Osteoblast (primary cell): Measurements from ENCODE around the gene RET. TPM values are rescaled to one million over a fixed set of nuclear protein-coding genes. Genes with fewer than 3 reads are reported as not detected.
A peak's percentile ranks its signal among the peaks of the same experiment; 100 is the strongest.

Experiments used
- DNase-seq: peaks from one replicate; pipeline ENCODE4 v3.0.0; 2011; ENCODE audit warnings: low spot score, mixed read lengths; ENCODE audit not compliant: insufficient read length; ENCODE audit errors: missing footprints
- H2AFZ ChIP-seq: 2 replicates; pipeline ENCODE4 v1.6.0; 2011; ENCODE audit warnings: mild to moderate bottlenecking, low read length
- H3K27ac ChIP-seq: 2 replicates; pipeline ENCODE4 v1.5.1; 2011; ENCODE audit warnings: mild to moderate bottlenecking, low read depth, low read length, moderate library complexity
- H3K27me3 ChIP-seq: 2 replicates; pipeline ENCODE4 v1.6.0; 2012; ENCODE audit warnings: mild to moderate bottlenecking, control low read depth, inconsistent platforms, low read length, moderate library complexity; ENCODE audit not compliant: insufficient read depth
- H3K36me3 ChIP-seq: 2 replicates; pipeline ENCODE4 v1.5.1; 2011; ENCODE audit warnings: mild to moderate bottlenecking, low read length, control low read depth, moderate library complexity; ENCODE audit not compliant: insufficient read depth
- H3K4me1 ChIP-seq: 2 replicates; pipeline ENCODE4 v1.5.1; 2011; ENCODE audit warnings: mild to moderate bottlenecking, low read length, control low read depth, moderate library complexity; ENCODE audit not compliant: insufficient read depth
- H3K4me2 ChIP-seq: 2 replicates; pipeline ENCODE4 v1.6.0; 2011; ENCODE audit warnings: mild to moderate bottlenecking, low read length; ENCODE audit not compliant: insufficient read depth
- H3K4me3 ChIP-seq: fragments of 200-600 bp; sonication (generic); 3 replicates; pipeline ENCODE4 v1.5.1; 2012; ENCODE audit warnings: mild to moderate bottlenecking, low read length, inconsistent platforms; ENCODE audit not compliant: insufficient read depth
- H3K79me2 ChIP-seq: 2 replicates; pipeline ENCODE4 v1.6.0; 2012; ENCODE audit warnings: mild to moderate bottlenecking, low read length, control low read depth, inconsistent platforms; ENCODE audit not compliant: insufficient read depth
- H3K9me3 ChIP-seq: 2 replicates; pipeline ENCODE4 v1.5.1; 2011; ENCODE audit warnings: low read depth, low read length, control low read depth
- H4K20me1 ChIP-seq: 2 replicates; pipeline ENCODE4 v1.6.0; 2012; ENCODE audit warnings: mild to moderate bottlenecking, low read length, control low read depth; ENCODE audit not compliant: insufficient read depth
- CTCF ChIP-seq: IDR thresholded peaks from 2 replicates; pipeline ENCODE4 v1.5.1; 2011; ENCODE audit warnings: mild to moderate bottlenecking, low read depth, low read length, moderate library complexity; ENCODE audit errors: extremely low read depth
- total RNA-seq: library from RNA; depleted of rRNA; stranded (reverse); fragments of >200 nt; gene quantifications from 2 replicates; pipeline ENCODE4 v1.2.3, GENCODE V29; 2012

The RET gene
- total RNA-seq, 1 donor, result under 0.01 TPM

DNA sequence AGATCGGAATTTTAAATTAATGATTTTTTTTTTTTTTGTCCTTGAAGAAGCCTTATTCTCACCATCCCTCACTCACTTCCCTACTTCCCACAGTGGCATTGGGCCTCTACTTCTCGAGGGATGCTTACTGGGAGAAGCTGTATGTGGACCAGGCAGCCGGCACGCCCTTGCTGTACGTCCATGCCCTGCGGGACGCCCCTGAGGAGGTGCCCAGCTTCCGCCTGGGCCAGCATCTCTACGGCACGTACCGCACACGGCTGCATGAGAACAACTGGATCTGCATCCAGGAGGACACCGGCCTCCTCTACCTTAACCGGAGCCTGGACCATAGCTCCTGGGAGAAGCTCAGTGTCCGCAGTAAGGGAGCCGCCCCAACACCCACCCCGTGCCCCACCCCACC lies 23.5 kb downstream of the RET start:
- Histone ChIP-seq H3K79me2 (no peaks in the 10 kb centered on the region), H3K27ac (no peak overlapping the region), H2AFZ (no peak overlapping the region), H3K27me3 (peaks cover 12% of the 10 kb centered on the region), H3K36me3 (no peaks in the 10 kb centered on the region), H4K20me1 (no peaks in the 10 kb centered on the region), H3K9me3 (no peaks in the 10 kb centered on the region), H3K4me3 (no peak overlapping the region), H3K4me1 (peaks cover 5% of the 10 kb centered on the region), H3K4me2 (no peak overlapping the region)
- TF ChIP-seq CTCF, result no peak
- no peak for DNase-seq

GRCh38 chr10:43102063-43102828 lies 25.4 kb downstream of the RET start:
- Histone ChIP-seq H3K27ac (no peak overlapping the region), H3K27me3 (peaks cover 12% of the 10 kb centered on the region), H3K9me3 (no peaks in the 10 kb centered on the region), H3K4me1 (peaks cover 5% of the 10 kb centered on the region), H3K4me2 (no peak overlapping the region), H3K36me3 (no peaks in the 10 kb centered on the region), H4K20me1 (no peaks in the 10 kb centered on the region), H2AFZ (no peak overlapping the region), H3K79me2 (no peaks in the 10 kb centered on the region), H3K4me3 (no peak overlapping the region)
- peak; percentile 90 for DNase-seq
- TF ChIP-seq CTCF, result no peak

GRCh38 chr10:43105102-43105955 lies 28.5 kb downstream of the RET start:
- no peaks in the 10 kb centered on the region for H3K36me3 ChIP-seq
- peak; percentile 82 for TF ChIP-seq CTCF
- peak overlapping the region; percentile 72 for H3K4me2 ChIP-seq
- peak; percentile 99 for DNase-seq
- peaks cover 5% of the 10 kb centered on the region for H3K4me1 ChIP-seq
- H2AFZ ChIP-seq, result peak overlapping the region; percentile 95
- peak overlapping the region; percentile 71 for H3K4me3 ChIP-seq
- H4K20me1 ChIP-seq, result no peaks in the 10 kb centered on the region
- H3K9me3 ChIP-seq, result no peaks in the 10 kb centered on the region
- H3K79me2 ChIP-seq, result no peaks in the 10 kb centered on the region
- H3K27me3 ChIP-seq, result peaks cover 12% of the 10 kb centered on the region
- no peak overlapping the region for H3K27ac ChIP-seq

- Histone ChIP-seq H3K4me1 (peaks cover 5% of the 10 kb centered on the region), H4K20me1 (no peaks in the 10 kb centered on the region), H3K4me2 (peak overlapping the region; percentile 72), H3K9me3 (no peaks in the 10 kb centered on the region), H3K27me3 (peaks cover 12% of the 10 kb centered on the region), H3K79me2 (no peaks in the 10 kb centered on the region), H3K27ac (no peak overlapping the region), H2AFZ (no peak overlapping the region), H3K4me3 (no peak overlapping the region), H3K36me3 (no peaks in the 10 kb centered on the region)
- no peak for TF ChIP-seq CTCF
- no peak for DNase-seq
Measured at GRCh38 chr10:43105956-43106229, 29.0 kb downstream of the RET start.
